HEK293 (cell line): ENCODE measurements around the gene TGFBI.

Experiments used
- FEZF1 ChIP-seq: fragments of 450-650 bp; formaldehyde crosslinking; IDR thresholded peaks from 2 replicates; pipeline ENCODE4 v1.5.1; 2016; ENCODE audit warnings: missing biosample characterization, missing genetic modification characterization
- GLI4 ChIP-seq: fragments of 450-650 bp; formaldehyde crosslinking; IDR thresholded peaks from 2 replicates; pipeline ENCODE4 v1.5.1; 2016; ENCODE audit warnings: missing biosample characterization, missing genetic modification characterization
- IKZF3 ChIP-seq: fragments of 450-650 bp; IDR thresholded peaks from 2 replicates; pipeline ENCODE4 v1.5.0; 2018; ENCODE audit warnings: missing biosample characterization, mild to moderate bottlenecking, missing genetic modification characterization, moderate library complexity
- KLF17 ChIP-seq: fragments of 450-650 bp; formaldehyde crosslinking; IDR thresholded peaks from 2 replicates; pipeline ENCODE4 v1.5.1; 2016; ENCODE audit warnings: missing biosample characterization, missing genetic modification characterization
- MEIS1 ChIP-seq: sonication (generic); formaldehyde crosslinking; IDR thresholded peaks from 2 replicates; pipeline ENCODE4 v1.8.1; 2022; ENCODE audit warnings: missing genetic modification reagents, mild to moderate bottlenecking, borderline replicate concordance
- MZF1 ChIP-seq: fragments of 450-650 bp; formaldehyde crosslinking; IDR thresholded peaks from 2 replicates; pipeline ENCODE4 v1.5.1; 2017; ENCODE audit warnings: missing biosample characterization, missing genetic modification characterization, borderline replicate concordance
- PATZ1 ChIP-seq: fragments of 450-650 bp; formaldehyde crosslinking; IDR thresholded peaks from 2 replicates; pipeline ENCODE4 v1.5.1; 2016; ENCODE audit warnings: missing biosample characterization, missing genetic modification characterization
- REST ChIP-seq: fragments of 450-650 bp; formaldehyde crosslinking; IDR thresholded peaks from 2 replicates; pipeline ENCODE4 v1.5.1; 2016; ENCODE audit warnings: missing biosample characterization, missing genetic modification characterization
- TSHZ1 ChIP-seq: fragments of 450-650 bp; formaldehyde crosslinking; IDR thresholded peaks from 2 replicates; pipeline ENCODE4 v1.5.1; 2016; ENCODE audit warnings: missing biosample characterization, missing genetic modification characterization, borderline replicate concordance
- ZBTB1 ChIP-seq: fragments of 450-650 bp; formaldehyde crosslinking; IDR thresholded peaks from 2 replicates; pipeline ENCODE4 v1.5.1; 2016; ENCODE audit warnings: missing biosample characterization, missing genetic modification characterization
- ZBTB10 ChIP-seq: fragments of 450-650 bp; formaldehyde crosslinking; IDR thresholded peaks from 2 replicates; pipeline ENCODE4 v1.5.1; 2016; ENCODE audit warnings: missing biosample characterization, missing genetic modification characterization
- ZBTB17 ChIP-seq: fragments of 450-650 bp; formaldehyde crosslinking; IDR thresholded peaks from 2 replicates; pipeline ENCODE4 v1.5.1; 2016; ENCODE audit warnings: missing biosample characterization, missing genetic modification characterization
- ZBTB48 ChIP-seq: fragments of 450-650 bp; formaldehyde crosslinking; IDR thresholded peaks from 2 replicates; pipeline ENCODE4 v1.5.1; 2016; ENCODE audit warnings: missing biosample characterization, missing genetic modification characterization
- ZBTB6 ChIP-seq: fragments of 450-650 bp; formaldehyde crosslinking; IDR thresholded peaks from 2 replicates; pipeline ENCODE4 v1.5.1; 2017; ENCODE audit warnings: missing biosample characterization, missing genetic modification characterization
- ZEB2 ChIP-seq: fragments of 450-650 bp; formaldehyde crosslinking; IDR thresholded peaks from 2 replicates; pipeline ENCODE4 v1.5.1; 2016; ENCODE audit warnings: missing biosample characterization, missing genetic modification characterization
- ZNF138 ChIP-seq: fragments of 450-650 bp; formaldehyde crosslinking; IDR thresholded peaks from 2 replicates; pipeline ENCODE4 v1.5.1; 2016; ENCODE audit warnings: missing biosample characterization, missing genetic modification characterization, borderline replicate concordance
- ZNF169 ChIP-seq: fragments of 450-650 bp; formaldehyde crosslinking; IDR thresholded peaks from 2 replicates; pipeline ENCODE4 v1.5.1; 2016; ENCODE audit warnings: missing biosample characterization, missing genetic modification characterization
- ZNF223 ChIP-seq: fragments of 450-650 bp; formaldehyde crosslinking; IDR thresholded peaks from 2 replicates; pipeline ENCODE4 v1.5.1; 2016; ENCODE audit warnings: missing biosample characterization, missing genetic modification characterization
- ZNF335 ChIP-seq: fragments of 450-650 bp; formaldehyde crosslinking; conservative IDR thresholded peaks from 2 replicates; pipeline ENCODE4 v1.5.1; 2016; ENCODE audit warnings: missing biosample characterization, missing genetic modification characterization
- ZNF366 ChIP-seq: fragments of 450-650 bp; formaldehyde crosslinking; conservative IDR thresholded peaks from 2 replicates; pipeline ENCODE4 v1.5.1; 2016; ENCODE audit warnings: missing biosample characterization, missing genetic modification characterization
- ZNF555 ChIP-seq: fragments of 450-650 bp; formaldehyde crosslinking; conservative IDR thresholded peaks from 2 replicates; pipeline ENCODE4 v1.5.1; 2017; ENCODE audit warnings: missing biosample characterization, mild to moderate bottlenecking, missing genetic modification characterization, inconsistent platforms
- ZNF585B ChIP-seq: fragments of 450-650 bp; formaldehyde crosslinking; IDR thresholded peaks from 2 replicates; pipeline ENCODE4 v1.5.1; 2016; ENCODE audit warnings: missing biosample characterization, missing genetic modification characterization
- ZNF654 ChIP-seq: fragments of 450-650 bp; formaldehyde crosslinking; IDR thresholded peaks from 2 replicates; pipeline ENCODE4 v1.5.1; 2016; ENCODE audit warnings: low read depth, missing biosample characterization, missing genetic modification characterization
- ZNF677 ChIP-seq: fragments of 450-650 bp; IDR thresholded peaks from 2 replicates; pipeline ENCODE4 v1.5.0; 2018; ENCODE audit warnings: missing biosample characterization, mild to moderate bottlenecking, missing genetic modification characterization, moderate library complexity
- ZSCAN30 ChIP-seq: fragments of 450-650 bp; IDR thresholded peaks from 2 replicates; pipeline ENCODE4 v1.5.1; 2018; ENCODE audit warnings: missing biosample characterization, mild to moderate bottlenecking, missing genetic modification characterization, moderate library complexity

The TGFBI gene

GRCh38 chr5:136082390-136083193 lies 53.8 kb downstream of the TGFBI start (continued):
- TF ChIP-seq ZNF138 (tag by site-specific recombination), result no peak
- TF ChIP-seq IKZF3 (tag by site-specific recombination), result no peak
- no peak for TF ChIP-seq TSHZ1
- TF ChIP-seq ZNF585B, result no peak
- peak; percentile 36; the same call in 1 of the 2 replicates for TF ChIP-seq ZNF335 (tag by site-specific recombination)
- TF ChIP-seq ZBTB6 (tag by site-specific recombination), result no peak
- TF ChIP-seq REST, result 0 out of 2 replicates have a peak, but pooled peaks have one; percentile 19
- TF ChIP-seq ZNF366 (tag by site-specific recombination), result no peak
- no peak for TF ChIP-seq MEIS1
- TF ChIP-seq ZNF654 (tag by site-specific recombination), result peak; percentile 63
- no peak for TF ChIP-seq ZBTB48 (tag by site-specific recombination)
- peak; percentile 79; the same call in 1 of the 2 replicates for TF ChIP-seq ZNF677 (tag by site-specific recombination)
- TF ChIP-seq FEZF1 (tag by site-specific recombination), result peak; percentile 58
- no peak for TF ChIP-seq ZBTB1 (tag by site-specific recombination)
- no peak for TF ChIP-seq ZEB2 (tag by site-specific recombination)
- no peak for TF ChIP-seq KLF17 (tag by site-specific recombination)
- no peak for TF ChIP-seq ZBTB10 (tag by site-specific recombination)
- TF ChIP-seq PATZ1 (tag by site-specific recombination), result no peak
- TF ChIP-seq GLI4, result no peak
- TF ChIP-seq ZBTB17 (tag by site-specific recombination), result peak; percentile 46; the same call in 1 of the 2 replicates
- TF ChIP-seq MZF1 (tag by site-specific recombination), result peak; percentile 100
- 0 out of 2 replicates have a peak, but pooled peaks have one; percentile 44 for TF ChIP-seq ZSCAN30
- no peak for TF ChIP-seq ZNF555 (tag by site-specific recombination)
- TF ChIP-seq ZNF169, result no peak
- TF ChIP-seq ZNF223 (tag by site-specific recombination), result no peak
